GM21423 (cell line): Measurements from ENCODE around the gene ZDHHC17.
"Not testable (repeated sequence)": the region's sequence is repeated elsewhere in the genome, so short reads cannot be mapped to it uniquely, and the experiment has no call there.

Experiments
- ATAC-seq: cut with Tn5 transposase; IDR thresholded peaks from one replicate; pipeline ENCODE4 v1.9.1; 2021; ENCODE audit warnings: mild to moderate bottlenecking, moderate library complexity; ENCODE audit not compliant: unreplicated experiment

ZDHHC17 gene, protein sequence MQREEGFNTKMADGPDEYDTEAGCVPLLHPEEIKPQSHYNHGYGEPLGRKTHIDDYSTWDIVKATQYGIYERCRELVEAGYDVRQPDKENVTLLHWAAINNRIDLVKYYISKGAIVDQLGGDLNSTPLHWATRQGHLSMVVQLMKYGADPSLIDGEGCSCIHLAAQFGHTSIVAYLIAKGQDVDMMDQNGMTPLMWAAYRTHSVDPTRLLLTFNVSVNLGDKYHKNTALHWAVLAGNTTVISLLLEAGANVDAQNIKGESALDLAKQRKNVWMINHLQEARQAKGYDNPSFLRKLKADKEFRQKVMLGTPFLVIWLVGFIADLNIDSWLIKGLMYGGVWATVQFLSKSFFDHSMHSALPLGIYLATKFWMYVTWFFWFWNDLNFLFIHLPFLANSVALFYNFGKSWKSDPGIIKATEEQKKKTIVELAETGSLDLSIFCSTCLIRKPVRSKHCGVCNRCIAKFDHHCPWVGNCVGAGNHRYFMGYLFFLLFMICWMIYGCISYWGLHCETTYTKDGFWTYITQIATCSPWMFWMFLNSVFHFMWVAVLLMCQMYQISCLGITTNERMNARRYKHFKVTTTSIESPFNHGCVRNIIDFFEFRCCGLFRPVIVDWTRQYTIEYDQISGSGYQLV

DNA sequence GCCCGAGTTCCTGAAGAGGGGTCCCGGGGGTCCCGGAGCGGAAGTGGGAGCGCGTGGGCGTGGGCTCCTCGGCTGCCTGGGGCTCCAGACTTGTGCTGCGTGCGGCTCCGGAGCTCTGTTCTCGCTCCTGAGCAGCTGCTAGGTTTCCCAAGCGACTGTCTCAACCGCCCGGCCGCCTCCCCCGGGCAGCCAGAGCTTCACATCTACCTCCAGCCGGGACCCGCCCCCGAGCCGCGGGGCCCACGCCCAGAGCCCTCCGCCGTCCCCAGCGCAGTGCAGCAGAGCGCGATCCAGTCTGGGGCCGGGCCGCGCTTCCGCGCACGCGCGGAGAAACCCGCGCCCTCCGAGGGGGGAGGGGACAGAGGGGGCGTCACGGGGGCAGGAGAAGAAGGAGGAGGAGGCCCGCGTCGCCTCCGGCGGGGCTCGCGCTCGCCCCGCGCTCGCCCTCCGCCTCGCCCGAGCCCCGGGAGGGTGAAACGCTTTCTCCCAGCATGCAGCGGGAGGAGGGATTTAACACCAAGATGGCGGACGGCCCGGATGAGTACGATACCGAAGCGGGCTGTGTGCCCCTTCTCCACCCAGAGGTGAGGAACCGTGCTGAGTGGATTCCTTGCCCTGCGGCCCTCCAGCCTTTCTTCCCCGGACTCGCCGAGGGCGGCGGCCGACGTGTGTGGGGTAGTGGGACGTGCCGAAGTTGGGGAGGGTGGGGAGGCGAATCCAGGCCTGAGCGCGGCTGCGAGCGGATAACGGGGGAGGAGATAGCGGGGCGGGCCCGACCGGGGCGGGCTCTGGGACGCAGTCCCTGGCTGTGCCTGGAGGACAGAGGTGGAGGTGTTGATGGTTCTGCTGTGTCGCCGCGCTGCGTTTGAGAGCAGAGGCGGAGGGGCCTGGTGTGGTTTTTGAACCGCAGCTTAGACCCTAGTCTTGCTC, at the start of gene ZDHHC17:
ZDHHC17 (plus strand) TSS at position 370 of the 930 bp plus-strand sequence; CDS start at position 492, 122 bp downstream.
- peak; percentile 91 for ATAC-seq

DNA sequence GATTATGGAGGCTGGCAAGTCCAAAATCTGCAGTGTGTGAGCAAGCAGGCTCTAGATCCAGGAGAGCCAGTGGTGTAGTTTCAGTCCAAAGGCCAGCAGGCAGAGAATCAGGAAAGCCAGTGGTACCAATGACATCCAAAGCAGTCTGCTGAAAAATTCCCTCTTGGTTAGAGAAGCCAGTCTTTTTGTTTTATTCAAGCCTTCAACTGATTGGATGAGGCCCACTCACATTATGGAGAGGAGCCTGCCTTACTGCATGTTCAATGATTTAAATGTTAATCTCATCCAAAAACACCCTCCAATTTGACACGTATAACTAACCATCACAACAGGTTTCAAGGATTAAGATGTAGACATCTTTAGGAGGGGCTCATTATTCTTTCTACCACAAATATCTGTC, 49.5 kb upstream of the ZDHHC17 start:
- no peak for ATAC-seq

DNA sequence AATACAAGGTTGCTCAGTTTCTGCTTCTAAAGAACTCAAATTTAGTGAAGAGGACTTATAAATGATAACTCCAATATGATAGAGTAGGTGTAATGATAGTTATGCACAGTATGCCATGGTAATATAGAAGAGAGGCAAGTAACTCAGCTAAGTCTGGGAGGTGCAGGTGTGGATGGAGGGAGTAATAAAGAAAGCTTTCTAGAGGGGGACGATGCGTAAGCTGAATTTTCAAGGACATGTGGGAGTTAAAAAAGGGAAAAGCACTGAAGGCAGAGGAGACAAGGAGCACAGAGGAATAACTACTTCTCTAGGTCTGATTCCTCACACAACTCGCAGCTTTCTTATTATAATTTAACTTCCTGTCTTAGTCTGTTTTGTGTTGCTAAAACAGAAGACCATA, 49.1 kb upstream of the ZDHHC17 start:
- ATAC-seq, result no peak

DNA sequence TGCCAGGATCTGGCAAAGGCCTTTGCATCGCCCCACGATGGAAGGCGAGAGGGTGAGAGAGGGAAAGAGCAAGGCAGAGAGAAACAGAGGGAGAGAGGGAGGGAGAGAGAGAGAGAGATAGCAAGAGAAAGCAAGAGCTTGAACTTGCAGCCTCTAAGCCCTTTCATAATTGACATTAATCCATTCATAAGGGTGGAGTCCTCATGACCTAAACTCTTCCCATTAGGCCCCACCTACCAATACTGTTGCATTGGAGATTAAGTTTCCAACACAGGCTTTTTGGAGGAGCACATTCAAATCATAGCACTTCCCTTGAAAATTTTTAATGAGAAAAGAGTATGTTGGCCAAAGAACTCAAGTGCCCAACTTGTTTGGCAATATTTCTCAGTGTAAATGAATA, 48.6 kb upstream of the ZDHHC17 start:
- ATAC-seq, result no peak

DNA sequence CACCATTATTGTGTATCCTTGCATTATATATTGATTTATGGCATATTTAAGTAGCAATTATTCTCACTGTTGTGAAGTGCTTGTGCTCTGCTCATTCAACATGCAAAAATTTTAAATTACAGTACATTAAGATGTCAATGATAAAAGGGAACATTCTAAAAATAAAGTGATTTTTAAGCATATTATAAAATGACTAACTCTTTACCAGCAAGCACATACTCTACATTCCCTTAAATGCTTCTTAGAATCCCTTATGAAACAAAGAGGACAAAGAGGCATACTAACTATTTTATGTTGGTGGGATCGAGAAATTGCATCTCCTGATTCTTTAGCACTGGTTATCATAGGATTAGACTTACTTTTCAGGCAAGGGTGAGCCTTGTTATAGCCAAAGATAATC, 46.6 kb upstream of the ZDHHC17 start:
- ATAC-seq, result no peak

DNA sequence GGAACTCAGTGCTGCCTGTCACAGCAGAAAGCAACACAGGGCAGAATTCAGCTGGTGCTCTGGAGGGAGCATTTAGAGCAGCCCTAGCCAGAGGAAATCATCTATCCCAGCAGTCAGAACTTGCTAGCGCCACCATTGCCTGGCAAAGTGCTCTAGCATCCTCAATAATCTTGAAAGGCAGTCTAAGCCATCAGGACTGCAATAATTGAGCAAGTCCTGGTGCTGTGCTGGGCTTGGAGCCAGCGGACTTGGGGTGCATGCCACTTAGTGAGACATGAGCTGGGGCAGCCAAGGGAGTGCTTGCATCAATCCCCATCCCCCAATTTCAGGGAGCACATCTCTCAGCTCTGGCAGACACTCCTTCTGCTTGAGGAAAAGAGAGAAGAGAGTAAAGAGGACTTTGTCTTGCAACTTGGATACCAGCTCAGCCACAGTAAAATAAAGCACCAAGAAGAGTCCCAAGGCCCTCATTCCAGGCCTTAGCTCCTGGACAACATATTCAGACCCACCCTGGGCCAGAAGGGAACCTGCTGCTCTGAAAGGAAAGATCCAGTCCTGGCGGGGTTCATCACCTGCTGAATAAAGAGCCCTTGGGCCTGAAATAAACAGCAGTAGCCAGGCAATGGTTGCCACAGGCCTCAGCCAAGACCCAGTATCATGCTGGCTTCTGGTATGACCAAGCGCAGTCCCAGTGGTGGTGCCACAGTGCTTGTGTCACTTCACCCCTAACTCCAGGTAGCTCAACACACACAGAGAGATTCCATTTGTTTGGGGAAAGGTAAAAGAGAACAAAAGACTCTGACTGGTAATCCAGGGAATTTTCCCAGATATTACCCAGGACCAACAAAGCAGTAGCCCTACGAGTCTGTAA, 44.5 kb upstream of the ZDHHC17 start:
- ATAC-seq, result no peak

DNA sequence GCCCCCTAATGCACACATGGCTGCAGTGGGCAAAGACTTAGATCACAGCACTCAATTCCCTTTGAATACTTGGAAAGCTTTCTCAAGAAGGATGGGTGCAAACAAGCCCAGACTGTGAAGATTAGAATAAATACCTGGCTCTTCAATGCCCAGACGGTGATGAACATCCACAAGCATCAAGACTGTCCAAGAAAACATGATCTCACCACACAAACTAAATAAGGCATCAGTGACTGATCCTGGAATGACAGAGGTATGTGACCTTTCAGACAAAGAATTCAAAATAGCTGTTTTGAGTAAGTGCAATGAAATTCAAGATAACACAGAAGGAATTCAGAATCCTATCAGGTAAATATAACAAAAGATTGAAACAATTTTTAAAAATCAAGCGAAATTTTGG, 43.8 kb upstream of the ZDHHC17 start:
- no peak for ATAC-seq

DNA sequence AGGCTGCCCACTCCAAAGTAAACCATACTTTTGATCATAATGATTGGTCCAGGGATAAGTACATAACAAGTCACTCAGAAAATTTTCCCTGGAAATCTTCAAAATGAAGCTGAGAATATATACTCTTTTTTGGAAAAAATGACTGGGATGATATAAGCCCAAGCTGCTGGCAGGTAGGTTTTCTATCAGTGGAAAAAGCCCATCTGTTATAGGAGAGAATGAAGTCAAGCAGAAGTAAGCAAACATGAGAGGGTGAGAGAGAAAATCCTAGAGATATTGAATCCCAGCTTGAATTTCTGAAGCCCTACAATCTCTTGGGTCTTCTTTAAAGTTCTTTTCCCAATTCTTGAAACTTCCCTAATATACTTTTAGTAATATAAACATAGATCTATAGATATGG, 37.3 kb upstream of the ZDHHC17 start:
- ATAC-seq, result no peak

DNA sequence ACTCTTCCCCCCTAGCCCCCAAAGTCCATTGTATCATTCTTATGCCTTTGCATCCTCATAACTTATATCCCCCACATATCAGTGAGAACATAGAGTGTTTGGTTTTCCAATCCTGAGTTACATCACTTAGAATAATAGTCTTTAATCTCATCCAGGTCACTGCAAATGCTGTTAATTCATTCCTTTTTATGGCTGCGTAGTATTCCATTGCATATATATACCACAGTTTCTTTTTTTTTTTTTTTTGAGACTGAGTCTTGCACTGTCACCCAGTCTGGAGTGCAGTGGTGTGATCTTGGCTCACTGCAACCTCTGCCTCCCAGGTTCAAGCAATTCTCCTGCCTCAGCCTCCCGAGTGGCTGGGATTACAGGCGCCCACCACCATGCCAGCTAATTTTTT, 31.7 kb upstream of the ZDHHC17 start:
- ATAC-seq, result not testable (repeated sequence)

DNA sequence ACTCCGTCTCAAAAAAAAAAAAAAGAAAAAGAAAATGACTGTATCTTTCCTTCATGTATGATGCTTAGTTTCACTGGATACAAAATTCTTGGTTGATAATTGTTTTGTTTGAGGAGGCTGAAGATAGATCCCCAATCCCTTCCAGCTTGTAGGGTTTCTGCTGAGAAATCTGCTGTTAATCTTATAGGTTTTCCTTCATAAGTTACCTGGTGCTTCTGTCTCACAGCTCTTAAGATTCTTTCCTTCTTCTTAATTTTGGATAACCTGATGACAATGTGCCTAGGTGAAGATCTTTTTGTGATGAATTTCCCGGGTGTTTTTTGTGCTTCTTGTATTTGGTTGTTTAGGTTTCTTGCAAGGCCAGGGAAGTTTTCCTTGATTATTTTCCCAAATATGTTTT, 26.2 kb upstream of the ZDHHC17 start:
- not testable (repeated sequence) for ATAC-seq

DNA sequence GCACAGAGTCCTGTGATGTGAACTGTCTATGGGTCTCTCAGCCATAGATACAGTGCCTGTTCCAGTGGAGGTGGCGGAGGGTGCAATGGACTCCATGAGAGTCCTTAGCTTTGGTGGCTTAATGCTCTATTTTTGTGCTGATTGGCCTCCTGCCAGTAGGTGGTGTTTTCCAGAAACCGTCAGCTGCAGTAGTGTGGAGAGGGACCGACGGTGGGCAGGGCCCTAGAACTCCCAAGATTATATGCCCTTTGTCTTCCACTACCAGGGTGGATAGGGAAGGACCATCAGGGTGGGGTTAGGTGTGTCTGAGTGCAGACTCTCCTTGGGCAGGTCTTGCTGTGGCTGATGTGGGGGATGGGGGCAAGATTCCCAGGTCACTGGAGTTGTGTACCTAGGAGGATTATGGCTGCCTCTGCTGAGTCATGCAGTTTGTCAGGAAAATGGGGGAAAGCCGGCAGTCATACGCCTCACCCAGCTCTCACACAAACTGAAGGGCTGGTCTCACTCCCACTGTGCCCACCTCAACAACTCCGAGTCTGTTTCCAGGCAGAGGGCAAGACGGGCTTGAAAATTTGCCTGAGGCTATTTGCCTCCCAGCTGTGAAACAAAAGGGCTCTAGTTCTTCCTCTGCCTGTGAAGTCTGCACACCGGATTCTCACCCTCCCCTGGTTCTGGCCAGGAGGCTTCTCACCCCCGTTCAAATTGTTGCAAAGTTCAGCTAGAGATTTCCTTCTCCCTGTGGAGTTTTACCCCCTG, 24.9 kb upstream of the ZDHHC17 start:
- ATAC-seq, result no peak

DNA sequence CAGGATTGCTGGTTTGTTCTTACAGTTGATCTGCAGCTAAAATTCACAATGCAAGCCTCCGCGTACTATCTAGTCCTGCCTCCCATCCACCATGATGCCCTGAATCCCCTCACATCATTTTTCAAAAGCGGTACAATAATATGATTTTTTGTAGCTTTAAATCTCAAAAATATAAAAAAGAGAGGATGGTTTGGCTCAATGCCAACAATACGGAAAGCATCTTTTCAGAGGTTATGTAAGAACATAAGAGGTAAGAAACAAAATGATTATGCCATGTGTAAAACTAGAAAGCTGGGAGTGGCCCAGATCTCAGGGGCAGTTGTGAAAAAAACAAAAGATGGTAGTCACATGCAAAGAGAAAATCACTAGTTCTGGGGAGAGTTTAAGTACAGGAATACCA, 24.0 kb upstream of the ZDHHC17 start:
- ATAC-seq, result no peak

DNA sequence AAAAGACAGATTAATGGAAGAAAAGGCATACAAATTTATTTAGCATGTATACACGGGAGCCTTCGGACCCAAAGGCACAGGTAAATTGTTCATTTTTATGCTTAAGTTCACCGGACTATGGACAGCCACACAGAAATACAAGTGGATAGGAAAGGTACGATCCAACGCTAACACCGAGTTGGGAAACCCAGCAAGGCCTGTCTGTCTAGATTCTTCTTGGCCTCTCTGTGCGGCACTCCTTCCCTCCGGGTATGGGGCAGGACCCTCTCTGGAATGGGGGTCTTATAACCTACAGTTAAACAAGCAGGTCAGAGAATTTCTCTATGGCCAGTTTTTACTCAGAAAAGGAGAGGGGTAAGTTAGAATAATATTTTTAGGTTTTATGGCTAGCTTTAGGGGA, 23.4 kb upstream of the ZDHHC17 start:
- no peak for ATAC-seq

DNA sequence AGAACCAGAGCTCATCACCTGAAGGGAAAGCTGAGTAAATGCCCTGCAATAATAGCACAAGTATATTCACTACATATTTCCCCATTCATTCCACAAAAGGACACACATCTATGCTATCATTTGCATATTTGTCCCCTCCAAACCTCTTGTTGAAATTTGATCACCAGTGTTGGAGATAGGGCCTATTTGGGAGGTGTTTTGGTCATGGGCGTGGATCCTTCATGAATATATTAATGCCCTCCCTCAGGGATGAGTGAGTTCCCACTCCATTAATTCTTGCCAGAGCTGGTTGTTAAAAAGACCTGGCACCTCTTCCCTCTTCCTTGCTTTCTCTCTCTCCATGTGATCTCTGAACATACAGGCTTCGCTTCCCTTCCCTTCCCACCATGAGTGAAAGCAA, 18.6 kb upstream of the ZDHHC17 start:
- no peak for ATAC-seq

DNA sequence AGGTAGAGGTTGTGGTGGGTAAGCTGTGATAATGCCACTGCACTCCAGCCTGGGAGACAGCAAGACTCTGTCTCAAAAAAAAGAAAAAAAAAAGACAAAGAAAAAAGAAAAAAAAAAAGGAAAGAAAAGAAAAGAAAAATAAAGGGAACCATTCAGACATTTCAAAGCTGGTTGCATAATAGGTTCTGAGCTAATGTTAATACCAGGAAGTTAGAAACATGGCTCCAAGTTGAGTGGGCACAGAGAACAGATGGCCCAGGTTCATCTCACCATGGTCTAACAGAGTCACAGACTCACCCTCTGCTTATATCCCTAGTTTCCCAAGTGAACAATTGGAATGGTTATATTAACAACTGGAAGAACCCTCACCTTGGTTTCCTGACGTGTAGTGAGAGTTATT, 17.4 kb upstream of the ZDHHC17 start:
- no peak for ATAC-seq

DNA sequence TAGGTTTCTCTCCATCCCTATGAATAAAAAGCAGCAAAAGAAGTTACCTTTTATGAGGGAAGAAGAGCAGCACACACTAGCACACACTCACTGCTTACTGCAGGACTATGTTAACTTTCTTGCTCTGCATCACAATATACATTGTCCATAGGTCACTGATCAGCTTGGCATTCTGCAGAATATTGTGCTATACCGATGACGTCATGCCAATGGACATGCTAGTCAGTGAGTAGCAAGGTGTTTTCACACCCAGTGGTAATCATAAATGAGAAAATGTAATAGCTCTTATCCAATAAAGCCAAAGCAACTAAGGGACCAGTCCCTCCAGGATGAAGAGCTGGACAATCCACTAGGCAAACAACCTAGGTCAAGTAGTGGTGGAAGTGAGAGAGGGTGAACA, 16.7 kb upstream of the ZDHHC17 start:
- no peak for ATAC-seq

DNA sequence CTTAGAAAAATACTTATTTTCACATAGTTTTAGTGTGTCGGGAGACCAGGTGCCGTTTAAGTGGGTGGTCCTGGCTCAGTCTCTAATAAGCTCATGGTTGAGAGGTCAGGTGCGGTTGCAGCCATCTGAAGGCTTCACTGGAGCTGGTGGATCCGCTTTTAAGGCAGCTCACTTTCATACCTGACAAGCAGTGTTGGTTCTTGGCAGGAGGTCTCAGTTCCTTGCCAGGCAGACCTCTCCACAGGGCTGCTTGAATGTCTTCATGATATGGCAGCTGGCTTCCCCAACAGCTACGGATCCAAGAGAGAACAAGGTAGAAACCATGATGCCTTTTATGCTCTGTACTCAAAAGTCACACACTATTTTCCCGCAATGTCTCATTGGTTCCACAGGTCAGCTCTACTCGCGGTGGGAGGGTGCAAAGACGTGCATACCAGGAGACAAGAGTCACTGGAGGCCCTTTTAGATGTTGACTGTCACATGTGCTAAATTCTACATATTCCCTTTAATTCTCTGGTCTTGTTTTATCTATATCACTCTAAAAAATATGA, 8.0 kb upstream of the ZDHHC17 start:
- ATAC-seq, result no peak

DNA sequence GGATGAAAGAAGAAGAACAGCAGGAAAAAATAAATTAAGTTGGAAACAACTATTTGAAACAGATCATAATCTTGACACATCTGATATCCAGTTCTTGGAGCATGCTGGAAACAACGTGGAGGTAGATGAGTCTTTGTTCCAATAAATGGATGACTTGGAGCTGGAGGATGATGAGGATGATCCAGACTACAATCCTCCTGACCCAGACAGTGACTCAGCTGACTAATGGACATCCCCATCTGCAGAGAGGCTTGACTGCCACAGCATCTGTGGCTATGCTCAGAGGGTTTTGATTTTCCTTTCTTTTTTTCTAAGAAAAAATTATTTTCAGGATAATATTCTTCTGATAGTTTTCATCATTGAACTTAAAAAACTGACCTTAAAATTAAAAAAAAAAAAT, 6.2 kb upstream of the ZDHHC17 start:
- no peak for ATAC-seq

DNA sequence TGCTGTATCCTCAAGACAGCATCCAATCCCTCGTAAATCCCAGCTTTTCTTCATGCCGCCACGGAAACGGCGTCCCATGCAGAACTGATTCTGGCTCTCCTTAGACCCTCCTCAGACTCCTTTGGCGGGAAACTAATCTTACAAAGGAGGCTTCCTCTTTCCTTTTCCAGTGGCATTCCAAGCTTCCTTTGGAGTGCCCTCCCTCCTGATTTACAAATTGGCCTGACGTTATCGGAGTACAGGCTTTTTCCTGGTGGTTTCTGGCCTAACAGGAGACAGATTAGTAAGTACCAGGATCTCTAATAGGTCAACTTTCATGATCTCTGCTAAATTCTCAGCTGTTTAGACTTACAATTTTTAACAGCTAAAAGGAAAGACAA, 1.3 kb upstream of the ZDHHC17 start:
- no peak for ATAC-seq

DNA sequence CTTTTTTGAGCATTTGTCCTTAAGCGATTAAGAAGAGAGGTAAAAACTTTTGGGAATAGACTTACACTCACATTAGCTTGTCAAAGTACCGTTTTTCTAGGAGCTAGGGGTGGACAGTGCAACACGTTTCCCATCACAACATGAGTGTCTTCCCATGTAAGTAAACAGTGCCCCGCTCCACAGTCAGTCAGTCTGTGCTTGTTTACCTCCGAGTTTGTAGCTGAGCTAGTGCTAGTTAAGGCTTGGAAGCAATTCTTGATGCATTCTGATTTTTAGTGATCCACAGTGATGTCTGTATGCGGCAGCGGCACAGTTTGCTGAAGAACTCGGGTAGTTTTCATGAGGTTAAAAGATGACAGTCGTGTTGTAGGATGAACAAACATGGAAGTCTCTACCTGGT, 941 bp downstream of the ZDHHC17 start:
- no peak for ATAC-seq
